GM10266 (cell line): ENCODE data around the gene CDR2.
"Not testable (repeated sequence)": the region's sequence is repeated elsewhere in the genome, so short reads cannot be mapped to it uniquely, and the experiment has no call there.

Source experiments
- DNase-seq: peaks from one replicate; pipeline ENCODE4 v3.0.0; 2012; ENCODE audit errors: extremely low spot score
- TF ChIP-seq, protein P1 (sequence below): IDR thresholded peaks from 2 replicates; pipeline ENCODE4 v1.5.1; 2012; ENCODE audit warnings: mild to moderate bottlenecking, low read depth; ENCODE audit not compliant: control insufficient read depth, insufficient read depth; ENCODE audit errors: missing control alignments

CDR2 gene

DNA sequence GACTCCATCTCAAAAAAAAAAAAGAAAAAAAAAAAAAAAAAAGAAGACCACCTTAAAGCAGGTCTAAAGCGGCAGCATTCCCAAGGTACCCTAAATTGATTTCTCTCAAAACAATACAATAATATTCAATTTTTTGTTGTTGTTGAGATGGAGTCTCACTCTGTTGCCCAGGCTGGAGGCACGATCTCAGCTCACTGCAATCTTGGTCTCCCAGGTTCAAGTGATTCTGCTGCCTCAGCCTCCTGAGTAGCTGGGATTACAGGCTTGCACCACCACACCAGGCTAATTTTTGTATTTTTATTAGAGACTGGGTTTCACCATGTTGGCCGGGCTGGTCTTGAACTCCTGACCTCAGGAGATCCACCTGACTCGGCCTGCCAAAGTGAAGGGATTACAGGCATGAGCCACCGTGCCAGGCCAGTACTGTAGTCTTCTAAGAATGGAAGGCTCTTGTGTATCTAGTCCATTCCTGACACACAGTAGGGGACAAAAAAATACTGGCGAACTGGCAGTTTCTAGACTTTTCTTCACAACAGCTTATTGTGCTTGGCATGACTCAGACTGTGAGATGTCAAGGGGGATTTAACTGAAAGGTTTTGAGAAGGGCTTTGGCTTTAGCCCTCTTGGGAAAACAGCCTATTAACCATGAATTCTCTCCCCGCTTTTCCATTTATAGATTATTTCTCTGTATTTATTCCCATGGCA lies 17.3 kb downstream of the CDR2 start:
- TF ChIP-seq, protein P1, sequence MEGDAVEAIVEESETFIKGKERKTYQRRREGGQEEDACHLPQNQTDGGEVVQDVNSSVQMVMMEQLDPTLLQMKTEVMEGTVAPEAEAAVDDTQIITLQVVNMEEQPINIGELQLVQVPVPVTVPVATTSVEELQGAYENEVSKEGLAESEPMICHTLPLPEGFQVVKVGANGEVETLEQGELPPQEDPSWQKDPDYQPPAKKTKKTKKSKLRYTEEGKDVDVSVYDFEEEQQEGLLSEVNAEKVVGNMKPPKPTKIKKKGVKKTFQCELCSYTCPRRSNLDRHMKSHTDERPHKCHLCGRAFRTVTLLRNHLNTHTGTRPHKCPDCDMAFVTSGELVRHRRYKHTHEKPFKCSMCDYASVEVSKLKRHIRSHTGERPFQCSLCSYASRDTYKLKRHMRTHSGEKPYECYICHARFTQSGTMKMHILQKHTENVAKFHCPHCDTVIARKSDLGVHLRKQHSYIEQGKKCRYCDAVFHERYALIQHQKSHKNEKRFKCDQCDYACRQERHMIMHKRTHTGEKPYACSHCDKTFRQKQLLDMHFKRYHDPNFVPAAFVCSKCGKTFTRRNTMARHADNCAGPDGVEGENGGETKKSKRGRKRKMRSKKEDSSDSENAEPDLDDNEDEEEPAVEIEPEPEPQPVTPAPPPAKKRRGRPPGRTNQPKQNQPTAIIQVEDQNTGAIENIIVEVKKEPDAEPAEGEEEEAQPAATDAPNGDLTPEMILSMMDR: no peak
- DNase-seq: no peak

GRCh38 chr16:22355487-22355908 lies 18.9 kb downstream of the CDR2 start:
- TF ChIP-seq, protein P1: no peak
- DNase-seq: no peak

DNA sequence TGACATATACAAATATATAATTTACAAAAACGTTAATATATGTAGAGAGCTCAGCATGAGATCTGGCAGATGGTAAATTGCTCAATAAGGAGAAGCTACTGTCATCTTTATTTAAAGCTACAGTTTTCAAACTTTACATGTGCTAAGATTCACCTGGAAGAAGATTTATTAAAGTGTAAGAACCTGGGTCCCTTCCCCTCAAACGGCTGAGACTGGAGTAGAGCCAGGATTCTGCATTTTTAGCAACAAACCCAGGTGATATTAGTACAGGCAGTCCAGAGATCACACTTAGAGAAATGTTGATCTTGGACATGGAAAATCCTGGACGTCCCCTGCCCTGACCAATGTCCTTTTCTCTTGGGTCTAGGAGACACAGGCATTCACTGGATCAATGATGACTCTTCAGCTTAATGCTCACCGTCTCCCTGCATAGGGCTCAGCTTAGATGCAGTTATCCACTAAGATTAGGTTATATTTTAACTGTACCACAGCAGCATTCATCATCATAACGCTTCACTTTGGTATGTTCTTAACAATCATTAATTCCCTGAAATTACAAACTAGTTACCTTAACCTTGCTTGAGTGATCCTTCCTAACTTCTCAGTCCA lies 20.4 kb downstream of the CDR2 start:
- no peak for DNase-seq
- TF ChIP-seq, protein P1: no peak

DNA sequence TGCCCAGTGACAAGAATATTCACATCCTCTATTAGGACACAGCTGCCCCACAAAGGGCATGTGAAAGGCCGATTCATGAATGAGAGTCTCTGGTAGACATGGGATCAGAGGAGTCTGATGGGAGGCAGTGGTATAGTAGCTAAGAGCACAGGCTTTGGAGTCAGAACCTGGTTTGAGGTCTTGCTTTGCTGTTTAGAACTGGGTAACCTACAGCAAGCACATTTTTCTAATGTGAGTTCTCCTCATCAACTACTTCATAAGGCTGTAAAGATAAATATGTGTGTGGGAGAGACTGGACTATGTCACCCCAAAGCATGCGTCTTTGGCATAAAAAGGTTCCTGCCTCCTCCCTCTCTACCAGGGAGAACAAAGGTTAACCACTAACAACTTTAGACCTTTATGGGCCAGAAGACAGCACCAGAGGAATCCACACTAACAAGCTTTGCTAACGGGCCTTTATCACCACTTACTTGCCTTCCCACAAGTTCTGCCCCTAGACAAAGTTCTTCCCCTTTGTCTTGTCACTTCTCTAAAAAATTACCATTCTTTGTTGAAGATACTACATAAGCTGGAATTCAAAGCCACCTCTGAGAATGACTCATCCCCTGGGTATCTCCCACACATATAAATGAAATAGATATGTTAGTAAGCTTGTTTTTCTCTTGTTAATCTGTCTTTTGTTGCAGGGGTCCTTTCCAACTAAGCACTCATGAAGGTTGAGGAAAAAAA lies 21.1 kb downstream of the CDR2 start:
- no peak for DNase-seq
- TF ChIP-seq, protein P1: no peak

GRCh38 chr16:22352723-22353122 lies 21.7 kb downstream of the CDR2 start:
- TF ChIP-seq, protein P1: no peak

DNA sequence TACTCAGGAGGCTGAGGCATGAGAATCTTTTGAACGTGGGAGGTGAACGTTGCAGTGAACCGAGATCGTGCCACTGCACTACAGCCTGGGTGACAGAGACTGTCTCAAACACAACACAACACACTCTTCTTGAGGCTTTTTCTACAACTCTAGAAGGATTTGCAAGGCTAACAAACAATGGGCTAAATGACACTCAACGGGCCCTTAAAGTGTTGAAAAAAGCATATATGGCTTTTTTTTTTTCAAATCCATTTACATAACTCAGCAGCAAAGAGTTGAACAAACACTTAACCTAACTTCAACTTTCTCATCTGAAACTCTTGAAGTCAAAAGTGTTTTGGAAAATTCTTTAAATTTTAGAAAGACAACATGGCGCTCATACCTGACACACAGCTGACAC lies 22.3 kb downstream of the CDR2 start:
- no peak for DNase-seq
- TF ChIP-seq, protein P1: no peak

More at GRCh38 chr16:22352723-22353122, 21.7 kb downstream of the CDR2 start:
- DNase-seq: no peak

DNA sequence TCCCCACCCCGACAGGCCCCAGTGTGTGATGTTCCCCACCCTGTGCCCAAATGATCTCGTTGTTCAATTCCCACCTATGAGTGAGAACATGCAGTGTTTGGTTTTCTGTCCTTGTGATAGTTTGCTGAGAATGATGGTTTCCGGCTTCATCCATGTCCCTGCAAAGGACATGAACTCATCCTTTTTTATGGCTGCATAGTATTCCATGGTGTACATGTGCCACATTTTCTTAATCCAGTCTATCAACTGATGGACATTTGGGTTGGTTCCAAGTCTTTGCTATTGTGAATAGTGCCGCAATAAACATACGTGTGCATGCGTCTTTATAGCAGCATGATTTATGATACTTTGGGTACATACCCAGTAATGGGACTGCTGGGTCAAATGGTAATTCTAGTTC lies 23.4 kb downstream of the CDR2 start:
- not testable (repeated sequence) for DNase-seq
